ENCODE data around the gene PRTFDC1.

- TF ChIP-seq CTCF (IDR thresholded peaks at IDR 0.05) (no peak), POLR2A (IDR thresholded peaks at IDR 0.05) (no peak)
Measured at GRCh38 chr10:24858288-24859270, 93.8 kb downstream of the PRTFDC1 start.

All from heart left ventricle (tissue), 13 donors.